GM23248 (cell line): ENCODE measurements around the gene TENM3. TPM values are rescaled to one million over a fixed set of nuclear protein-coding genes. Genes with fewer than 3 reads are reported as not detected.
"Not testable (repeated sequence)": the region's sequence is repeated elsewhere in the genome, so short reads cannot be mapped to it uniquely, and the experiment has no call there.

Experiments
- DNase-seq: peaks from one replicate; pipeline ENCODE4 v3.0.0-alpha.2; 2015
- H2AFZ ChIP-seq: fragments of 200-600 bp; sonication (generic); 2 replicates; pipeline ENCODE4 v1.6.1; 2016; ENCODE audit warnings: antibody characterized with exemption
- H3F3A ChIP-seq: fragments of 200-600 bp; sonication (generic); 2 replicates; pipeline ENCODE4 v1.6.1; 2016; ENCODE audit warnings: mild to moderate bottlenecking, antibody characterized with exemption, mixed run types; ENCODE audit not compliant: insufficient read depth
- H3K27ac ChIP-seq: fragments of 200-600 bp; sonication (generic); 2 replicates; pipeline ENCODE4 v1.5.1; 2016; ENCODE audit warnings: mild to moderate bottlenecking
- H3K27me3 ChIP-seq: fragments of 200-600 bp; sonication (generic); replicated peaks from 2 replicates; pipeline ENCODE4 v1.6.1; 2016; ENCODE audit warnings: mild to moderate bottlenecking; ENCODE audit not compliant: insufficient read depth
- H3K36me3 ChIP-seq: fragments of 200-600 bp; sonication (generic); 2 replicates; pipeline ENCODE4 v1.6.1; 2016; ENCODE audit warnings: low read depth, mild to moderate bottlenecking
- H3K4me1 ChIP-seq: fragments of 200-600 bp; sonication (generic); 2 replicates; pipeline ENCODE4 v1.6.1; 2016; ENCODE audit warnings: mild to moderate bottlenecking; ENCODE audit not compliant: insufficient read depth
- H3K4me2 ChIP-seq: fragments of 200-600 bp; sonication (generic); one replicate; pipeline ENCODE4 v1.6.1; 2016; ENCODE audit warnings: mild to moderate bottlenecking; ENCODE audit not compliant: unreplicated experiment
- H3K4me3 ChIP-seq: fragments of 200-600 bp; sonication (generic); 2 replicates; pipeline ENCODE4 v1.5.1; 2016; ENCODE audit warnings: mild to moderate bottlenecking
- H3K79me2 ChIP-seq: fragments of 200-600 bp; sonication (generic); 2 replicates; pipeline ENCODE4 v1.6.1; 2016; ENCODE audit warnings: mild to moderate bottlenecking; ENCODE audit not compliant: insufficient read depth
- H3K9ac ChIP-seq: fragments of 200-600 bp; sonication (generic); 2 replicates; pipeline ENCODE4 v1.6.1; 2016; ENCODE audit warnings: mild to moderate bottlenecking
- H3K9me2 ChIP-seq: fragments of 200-600 bp; sonication (generic); 2 replicates; pipeline ENCODE4 v1.6.1; 2016; ENCODE audit warnings: mixed run types, mild to moderate bottlenecking, moderate library complexity; ENCODE audit not compliant: insufficient read depth
- H3K9me3 ChIP-seq: fragments of 200-600 bp; sonication (generic); one replicate; pipeline ENCODE4 v1.6.1; 2017; ENCODE audit warnings: low read depth
- H4K20me1 ChIP-seq: fragments of 200-600 bp; sonication (generic); 2 replicates; pipeline ENCODE4 v1.6.0; 2016; ENCODE audit not compliant: insufficient read depth
- EZH2 ChIP-seq: fragments of 200-600 bp; sonication (generic); IDR thresholded peaks from 2 replicates; pipeline ENCODE4 v1.6.1; 2018; ENCODE audit warnings: antibody characterized with exemption, mild to moderate bottlenecking; ENCODE audit not compliant: insufficient read depth, poor library complexity, severe bottlenecking
- EZH2phosphoT487 ChIP-seq: fragments of 200-600 bp; sonication (generic); IDR thresholded peaks from 2 replicates; pipeline ENCODE4 v1.6.1; 2018; ENCODE audit warnings: antibody characterized with exemption, moderate library complexity, mild to moderate bottlenecking, low read depth; ENCODE audit not compliant: insufficient read depth
- WGBS, 2 experiments: methylation state at CpG; one replicate each; pipeline ENCODE4 v1.1.6; 2015 to 2017; ENCODE audit warnings: low lambda C conversion rate in 2 of 2, low coverage in 1 of 2; ENCODE audit errors: missing lambda C conversion rate in 2 of 2; 5-methylcytosine and 5-hydroxymethylcytosine counted together
- in situ Hi-C: fragments of 300-500 bp; cut with MboI; formaldehyde crosslinking; loops from 2 replicates; pipeline ENCODE4 v1.15.0; 2020
- polyA plus RNA-seq: library from polyadenylated mRNA; unstranded; fragments of >200 nt; fragmentation: Nextera tagmentation; extraction: Ambion mirVana; gene quantifications from 2 replicates; pipeline ENCODE4 v1.2.1, GENCODE V29; 2016
- total RNA-seq: library from RNA; depleted of rRNA; stranded (reverse); fragments of >200 nt; shearing (Covaris generic); gene quantifications from 2 replicates; pipeline ENCODE4 v1.2.3, GENCODE V29; 2014

The TENM3 gene
- total and polyA plus RNA-seq, 2 experiments from 2014 or later = 0.83 to 8.1 TPM

DNA sequence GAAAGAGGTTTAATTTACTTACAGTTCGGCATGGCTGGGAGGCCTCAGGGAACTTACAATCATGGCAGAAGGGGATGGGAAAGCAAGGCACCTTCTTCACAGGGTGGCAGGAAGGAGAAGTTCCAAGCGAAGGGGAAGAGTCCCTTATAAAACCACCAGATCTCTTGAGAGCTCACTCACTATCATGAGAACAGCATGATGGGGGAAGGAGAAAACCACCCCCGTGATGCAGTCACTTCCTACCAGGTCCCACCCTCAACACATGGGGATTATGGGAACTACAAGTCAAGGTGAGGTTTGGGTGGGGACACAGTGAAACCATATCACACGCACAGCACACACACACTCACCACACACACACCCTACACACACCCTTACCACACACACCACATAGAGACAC, 569.7 kb downstream of the TENM3 start:
- no peaks in the 10 kb centered on the region for H3K79me2 ChIP-seq
- no peak overlapping the region for H3K4me3 ChIP-seq
- H4K20me1 ChIP-seq = no peaks in the 10 kb centered on the region
- H3K4me1 ChIP-seq = no peaks in the 10 kb centered on the region
- no peaks in the 10 kb centered on the region for H3K9me3 ChIP-seq
- no peaks in the 10 kb centered on the region for H3F3A ChIP-seq
- H3K9me2 ChIP-seq = no peaks in the 10 kb centered on the region
- TF ChIP-seq EZH2 = no peak
- TF ChIP-seq EZH2phosphoT487 = no peak
- H3K27ac ChIP-seq = no peak overlapping the region
- 68 to 79% methylated on average over 3 to 4 of the region's 4 CpGs for WGBS, 2 experiments
- DNase-seq = no peak
- no peak overlapping the region for H2AFZ ChIP-seq
- H3K36me3 ChIP-seq = no peaks in the 10 kb centered on the region
- no peaks in the 10 kb centered on the region for H3K27me3 ChIP-seq
- in situ Hi-C loops = loop anchor here (25.0 kb wide), 1 partner anchor 1651 kb away; no protein-coding TSS in a partner anchor
- H3K9ac ChIP-seq = no peak overlapping the region
- no peak overlapping the region for H3K4me2 ChIP-seq

- not testable (repeated sequence) for H4K20me1 ChIP-seq, H3K4me2 ChIP-seq, H3K27ac ChIP-seq, H3K9ac ChIP-seq, H3K79me2 ChIP-seq, H3F3A ChIP-seq, H3K4me1 ChIP-seq, H3K9me2 ChIP-seq, H3K9me3 ChIP-seq, H3K36me3 ChIP-seq, H2AFZ ChIP-seq, H3K4me3 ChIP-seq, H3K27me3 ChIP-seq, DNase-seq
- WGBS, 2 experiments = 70 to 76% methylated on average over 9 of the region's 9 CpGs
- in situ Hi-C loops = loop anchor here (25.0 kb wide), 1 partner anchor 1652 kb away; no protein-coding TSS in a partner anchor
These were observed 570.9 kb downstream of the TENM3 start for GRCh38 chr4:182814065-182814464.

DNA sequence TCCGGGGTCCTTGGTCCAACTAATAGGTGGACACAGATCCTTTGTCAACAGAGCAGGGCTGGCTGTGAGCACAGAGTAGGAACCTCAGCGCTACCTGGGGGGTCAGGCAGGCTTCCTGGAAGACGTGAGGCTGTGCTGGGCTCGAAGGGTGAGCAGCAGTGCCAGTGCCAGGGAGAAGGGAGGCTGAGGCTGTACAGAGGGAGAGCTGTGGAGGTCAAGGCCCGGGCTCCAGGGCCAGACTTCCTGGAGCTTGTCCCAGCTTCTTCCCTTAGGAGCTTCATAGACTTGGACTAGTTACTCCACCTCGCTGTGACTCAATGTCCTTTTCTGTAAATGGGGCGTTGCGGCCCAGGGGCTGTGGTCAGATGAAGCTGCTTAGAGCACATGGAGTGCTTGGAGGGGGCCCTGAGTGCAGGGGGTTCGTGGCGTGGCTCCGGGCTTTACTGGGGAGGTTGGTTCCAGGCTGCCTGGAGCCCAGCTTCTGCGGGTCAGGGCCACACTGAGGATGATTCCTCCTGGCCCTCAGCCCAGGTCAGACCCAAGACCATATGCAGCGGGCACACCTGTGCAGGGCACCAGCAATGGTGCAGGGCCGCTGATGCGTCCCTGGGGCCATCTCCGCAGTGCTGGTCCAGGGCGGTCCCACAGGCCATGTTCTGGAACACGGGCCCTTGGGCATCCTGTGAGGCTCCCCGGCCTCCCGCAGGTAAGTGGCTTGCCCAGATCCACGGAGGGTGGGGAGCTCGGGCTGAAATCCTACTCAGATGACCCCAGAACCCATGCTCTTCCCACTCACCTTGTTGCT, 575.9 kb downstream of the TENM3 start:
- Histone ChIP-seq H3K79me2 (no peaks in the 10 kb centered on the region), H3K9me3 (no peaks in the 10 kb centered on the region), H3K4me3 (no peak overlapping the region), H3F3A (no peaks in the 10 kb centered on the region), H3K9ac (no peak overlapping the region), H3K27me3 (no peaks in the 10 kb centered on the region), H3K4me2 (no peak overlapping the region), H3K36me3 (no peaks in the 10 kb centered on the region), H3K4me1 (no peaks in the 10 kb centered on the region), H2AFZ (no peak overlapping the region), H3K27ac (no peak overlapping the region), H4K20me1 (no peaks in the 10 kb centered on the region), H3K9me2 (no peaks in the 10 kb centered on the region)
- no peak for TF ChIP-seq EZH2
- TF ChIP-seq EZH2phosphoT487 = no peak
- DNase-seq = no peak
- WGBS, 2 experiments = 60 to 68% methylated on average over 16 to 22 of the region's 22 CpGs
- in situ Hi-C loops = loop anchor here (25.0 kb wide), 1 partner anchor 1657 kb away; no protein-coding TSS in a partner anchor

DNA sequence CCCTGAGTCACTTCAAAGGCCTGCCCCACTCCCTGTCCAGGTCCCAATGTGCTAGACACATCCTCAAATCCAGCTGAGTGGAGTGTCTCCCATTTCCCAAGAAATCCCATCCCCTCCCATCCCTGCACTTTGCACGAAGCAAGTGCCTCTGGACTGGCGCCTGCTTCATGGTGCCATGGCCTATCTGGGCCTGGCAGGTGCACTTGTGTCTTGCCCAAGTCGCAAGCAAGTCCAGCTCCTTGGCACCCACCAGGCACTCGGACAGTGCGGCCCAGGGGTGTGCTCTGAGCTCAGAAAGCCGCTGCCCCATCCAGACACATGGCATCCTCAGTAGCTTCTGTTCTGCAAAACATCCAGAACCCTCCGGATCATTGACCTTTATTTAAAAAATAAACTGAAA, 576.5 kb downstream of the TENM3 start:
- no peak for TF ChIP-seq EZH2
- TF ChIP-seq EZH2phosphoT487 = no peak
- no peaks in the 10 kb centered on the region for H3K27me3 ChIP-seq
- no peak overlapping the region for H3K4me3 ChIP-seq
- WGBS, 2 experiments = 56 to 63% methylated on average over 7 of the region's 7 CpGs
- H3K9me3 ChIP-seq = no peaks in the 10 kb centered on the region
- DNase-seq = no peak
- H3K9me2 ChIP-seq = no peaks in the 10 kb centered on the region
- no peaks in the 10 kb centered on the region for H3K4me1 ChIP-seq
- H3K27ac ChIP-seq = no peak overlapping the region
- H3K9ac ChIP-seq = no peak overlapping the region
- H3K36me3 ChIP-seq = no peaks in the 10 kb centered on the region
- H3K4me2 ChIP-seq = no peak overlapping the region
- no peaks in the 10 kb centered on the region for H3K79me2 ChIP-seq
- no peaks in the 10 kb centered on the region for H4K20me1 ChIP-seq
- no peak overlapping the region for H2AFZ ChIP-seq
- in situ Hi-C loops = loop anchor here (25.0 kb wide), 1 partner anchor 1657 kb away; no protein-coding TSS in a partner anchor
- H3F3A ChIP-seq = no peaks in the 10 kb centered on the region
